SU-DHL-6 (cell line): ENCODE measurements around the gene IST1.

ENCODE experiments used
- H2AFZ ChIP-seq: fragments of 200-600 bp; sonication (generic); 2 replicates; pipeline ENCODE4 v1.6.1; 2014; ENCODE audit warnings: low read depth, mild to moderate bottlenecking, moderate library complexity, mixed read lengths, antibody characterized with exemption, low read length; ENCODE audit not compliant: severe bottlenecking
- H3F3A ChIP-seq: fragments of 200-600 bp; shearing (Covaris generic); 2 replicates; pipeline ENCODE4 v1.6.0; 2016; ENCODE audit warnings: antibody characterized with exemption, mild to moderate bottlenecking; ENCODE audit not compliant: insufficient read depth
- H3K27ac ChIP-seq: fragments of 200-600 bp; sonication (generic); 2 replicates; pipeline ENCODE4 v1.5.1; 2016; ENCODE audit warnings: low read depth, mild to moderate bottlenecking, low read length, moderate library complexity, mixed read lengths
- H3K27me3 ChIP-seq: fragments of 200-600 bp; sonication (generic), shearing (Covaris generic); 2 replicates; pipeline ENCODE4 v1.6.0; 2014; ENCODE audit warnings: mild to moderate bottlenecking, low read length
- H3K36me3 ChIP-seq: fragments of 200-600 bp; sonication (generic); 2 replicates; pipeline ENCODE4 v1.6.1; 2014; ENCODE audit warnings: mild to moderate bottlenecking, low read length, mixed read lengths
- H3K4me2 ChIP-seq: fragments of 300-600, 200-600 bp; shearing (Covaris generic), sonication (generic); 2 replicates; pipeline ENCODE4 v1.6.0; 2014; ENCODE audit warnings: low read length, low read depth, mild to moderate bottlenecking; ENCODE audit not compliant: poor library complexity, severe bottlenecking
- H3K4me3 ChIP-seq: fragments of 200-600 bp; sonication (generic); 2 replicates; pipeline ENCODE4 v1.5.1; 2014; ENCODE audit warnings: antibody characterized with exemption, low read length, mild to moderate bottlenecking, mixed read lengths; ENCODE audit not compliant: insufficient read depth, poor library complexity, severe bottlenecking
- H3K79me2 ChIP-seq: fragments of 200-600 bp; sonication (generic); 2 replicates; pipeline ENCODE4 v1.6.1; 2014; ENCODE audit warnings: mild to moderate bottlenecking, low read length, moderate library complexity; ENCODE audit not compliant: insufficient read depth
- H3K9ac ChIP-seq: fragments of 200-600 bp; sonication (generic); 2 replicates; pipeline ENCODE4 v1.7.0; 2014; ENCODE audit warnings: mild to moderate bottlenecking, low read length
- H3K9me2 ChIP-seq: fragments of 200-600 bp; sonication (generic); replicated peaks from 2 replicates; pipeline ENCODE4 v1.6.1; 2014; ENCODE audit warnings: low read length; ENCODE audit not compliant: insufficient read depth
- H3K9me3 ChIP-seq: fragments of 200-600 bp; sonication (generic); 2 replicates; pipeline ENCODE4 v1.6.1; 2014; ENCODE audit warnings: low read length, mixed read lengths; ENCODE audit not compliant: insufficient read depth
- H4K20me1 ChIP-seq: fragments of 200-600 bp; sonication (generic); 2 replicates; pipeline ENCODE4 v1.6.1; 2014; ENCODE audit warnings: low read depth, mild to moderate bottlenecking, antibody characterized with exemption, low read length, moderate library complexity, mixed read lengths
- CTCF ChIP-seq: fragments of 200-600 bp; sonication (generic); IDR thresholded peaks from one replicate; pipeline ENCODE4 v1.5.1; 2017; ENCODE audit warnings: antibody characterized with exemption, mild to moderate bottlenecking, low read length, moderate library complexity; ENCODE audit not compliant: insufficient read depth, poor library complexity, severe bottlenecking
- EZH2phosphoT487 ChIP-seq: fragments of 200-600 bp; sonication (generic), shearing (Covaris generic); conservative IDR thresholded peaks from 2 replicates; pipeline ENCODE4 v1.6.1; 2018; ENCODE audit warnings: mild to moderate bottlenecking, antibody characterized with exemption, low read length, moderate library complexity, mixed read lengths

Gene IST1

GRCh38 chr16:71973001-71973400 lies 77.7 kb downstream of the IST1 start:
- no peak overlapping the region for H3K9ac ChIP-seq
- no peaks in the 10 kb centered on the region for H3K79me2 ChIP-seq
- no peaks in the 10 kb centered on the region for H3K9me2 ChIP-seq
- no peaks in the 10 kb centered on the region for H3K27me3 ChIP-seq
- no peak overlapping the region for H2AFZ ChIP-seq
- no peaks in the 10 kb centered on the region for H3K36me3 ChIP-seq
- H3K4me3 ChIP-seq = no peak overlapping the region
- H4K20me1 ChIP-seq = no peaks in the 10 kb centered on the region
- no peaks in the 10 kb centered on the region for H3K9me3 ChIP-seq
- no peak overlapping the region for H3K4me2 ChIP-seq
- H3K27ac ChIP-seq = no peak overlapping the region
- H3F3A ChIP-seq = no peaks in the 10 kb centered on the region
- TF ChIP-seq CTCF (no peak), EZH2phosphoT487 (no peak)

- no peak overlapping the region for H3K4me2 ChIP-seq
- H3K27ac ChIP-seq = no peak overlapping the region
- no peak overlapping the region for H3K9ac ChIP-seq
- H3K4me3 ChIP-seq = no peak overlapping the region
- no peaks in the 10 kb centered on the region for H3K27me3 ChIP-seq
- H3K9me2 ChIP-seq = no peaks in the 10 kb centered on the region
- H3K79me2 ChIP-seq = no peaks in the 10 kb centered on the region
- no peaks in the 10 kb centered on the region for H3K36me3 ChIP-seq
- H3K9me3 ChIP-seq = no peaks in the 10 kb centered on the region
- TF ChIP-seq CTCF = no peak
- H4K20me1 ChIP-seq = no peaks in the 10 kb centered on the region
- H3F3A ChIP-seq = no peaks in the 10 kb centered on the region
- H2AFZ ChIP-seq = no peak overlapping the region
Measured at GRCh38 chr16:71974068-71974818, 78.9 kb downstream of the IST1 start.
